ENCODE data around the gene ZNF322.

Gene ZNF322

DNA sequence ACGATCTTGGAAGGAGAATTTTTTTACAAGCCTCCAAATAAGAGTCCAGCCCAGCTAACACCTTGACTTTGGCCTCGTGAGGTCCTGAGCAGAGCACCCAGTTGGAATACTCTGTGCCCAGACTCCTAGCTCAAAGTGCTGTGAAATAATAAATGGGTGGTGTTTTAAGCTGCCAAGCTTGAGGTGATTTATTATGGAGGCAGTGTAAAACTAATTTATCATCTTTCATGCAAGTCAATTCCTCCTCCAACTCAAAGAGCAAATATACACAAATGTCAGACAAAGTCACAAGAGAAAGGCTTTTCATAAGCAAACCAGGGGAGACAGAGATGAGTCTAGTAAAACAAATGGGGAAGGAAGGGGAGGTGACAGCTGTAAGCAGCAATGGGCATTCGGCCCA is 50.1 kb downstream of the ZNF322 start:
- in situ Hi-C loops (cut with MboI; ENCODE audit: low pct_unique_long_range_greater_than_20kb, low sequenced_read_pairs, unreplicated experiment) = no loop called here
- no peak for DNase-seq (ENCODE audit: low spot score)
- TF ChIP-seq, protein P1, sequence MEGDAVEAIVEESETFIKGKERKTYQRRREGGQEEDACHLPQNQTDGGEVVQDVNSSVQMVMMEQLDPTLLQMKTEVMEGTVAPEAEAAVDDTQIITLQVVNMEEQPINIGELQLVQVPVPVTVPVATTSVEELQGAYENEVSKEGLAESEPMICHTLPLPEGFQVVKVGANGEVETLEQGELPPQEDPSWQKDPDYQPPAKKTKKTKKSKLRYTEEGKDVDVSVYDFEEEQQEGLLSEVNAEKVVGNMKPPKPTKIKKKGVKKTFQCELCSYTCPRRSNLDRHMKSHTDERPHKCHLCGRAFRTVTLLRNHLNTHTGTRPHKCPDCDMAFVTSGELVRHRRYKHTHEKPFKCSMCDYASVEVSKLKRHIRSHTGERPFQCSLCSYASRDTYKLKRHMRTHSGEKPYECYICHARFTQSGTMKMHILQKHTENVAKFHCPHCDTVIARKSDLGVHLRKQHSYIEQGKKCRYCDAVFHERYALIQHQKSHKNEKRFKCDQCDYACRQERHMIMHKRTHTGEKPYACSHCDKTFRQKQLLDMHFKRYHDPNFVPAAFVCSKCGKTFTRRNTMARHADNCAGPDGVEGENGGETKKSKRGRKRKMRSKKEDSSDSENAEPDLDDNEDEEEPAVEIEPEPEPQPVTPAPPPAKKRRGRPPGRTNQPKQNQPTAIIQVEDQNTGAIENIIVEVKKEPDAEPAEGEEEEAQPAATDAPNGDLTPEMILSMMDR (IDR thresholded peaks at IDR 0.05; ENCODE audit: extremely low read depth, insufficient read depth, missing control alignments) = no peak

DNA sequence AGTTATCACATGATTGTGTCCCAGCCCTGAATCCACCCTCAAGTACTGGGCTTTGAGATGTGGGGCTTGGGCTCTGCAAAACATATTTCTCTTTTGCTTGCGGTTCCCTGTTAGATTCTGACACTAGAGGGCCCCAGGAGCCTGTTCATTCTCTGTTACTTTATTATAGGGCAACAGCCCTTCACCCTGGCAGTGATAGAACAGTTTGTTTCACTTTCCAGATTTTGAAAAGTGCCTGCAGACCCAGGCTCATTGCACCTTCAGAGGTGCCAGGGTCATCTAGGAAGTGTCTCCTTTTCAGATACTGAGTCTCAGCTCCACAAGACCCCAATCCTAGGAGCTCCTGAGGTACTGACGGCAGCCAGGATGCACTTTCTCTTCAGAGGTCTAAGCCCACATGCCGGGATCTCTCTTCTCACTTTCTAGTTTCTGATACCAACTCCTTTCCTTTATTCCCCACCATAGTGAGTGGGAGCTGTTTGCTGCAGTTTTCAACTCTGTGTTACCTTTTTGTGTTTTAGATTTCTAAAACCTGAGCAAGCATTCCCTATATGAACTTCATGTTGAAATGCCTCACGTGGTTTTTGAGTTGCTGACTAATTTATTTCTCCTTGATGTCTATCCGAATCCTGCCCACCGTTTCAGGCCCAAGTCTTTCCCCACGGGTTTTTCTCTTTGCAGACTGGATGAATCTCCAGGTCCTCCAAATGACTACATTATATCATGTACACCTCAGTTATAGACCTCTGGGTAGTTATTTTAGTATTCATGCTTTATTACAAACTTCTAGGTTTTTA is 51.9 kb downstream of the ZNF322 start:
- in situ Hi-C loops (cut with MboI; ENCODE audit: low pct_unique_long_range_greater_than_20kb, low sequenced_read_pairs, unreplicated experiment) = no loop called here

DNA sequence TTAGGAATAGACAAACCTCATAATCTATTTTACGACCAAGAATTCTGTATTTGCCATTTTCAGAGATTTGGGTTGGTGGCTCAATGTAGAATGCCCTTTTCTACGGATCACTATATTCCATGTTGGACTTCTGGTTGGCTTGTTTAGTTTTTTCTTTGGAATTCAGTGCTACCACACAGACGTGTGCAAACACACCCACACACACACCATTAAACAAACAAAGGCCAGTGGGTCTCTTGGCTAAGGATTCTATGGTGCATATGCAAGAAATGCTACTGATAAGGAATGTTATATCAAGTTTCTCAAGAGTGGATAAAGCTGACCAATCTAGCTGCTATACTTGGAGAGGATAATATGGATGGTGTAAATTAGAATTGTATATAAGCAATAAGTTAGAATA is 54.7 kb downstream of the ZNF322 start:
- in situ Hi-C loops (cut with MboI; ENCODE audit: low pct_unique_long_range_greater_than_20kb, low sequenced_read_pairs, unreplicated experiment) = no loop called here
- TF ChIP-seq, protein P1 (IDR thresholded peaks at IDR 0.05; ENCODE audit: extremely low read depth, insufficient read depth, missing control alignments) = no peak
- DNase-seq (ENCODE audit: low spot score) = no peak

More for the DNA sequence above, 51.9 kb downstream of the ZNF322 start:
- peak; percentile 72 for DNase-seq (ENCODE audit: low spot score)
- TF ChIP-seq, protein P1 (IDR thresholded peaks at IDR 0.05; ENCODE audit: extremely low read depth, insufficient read depth, missing control alignments) = peak; percentile 81

DNA sequence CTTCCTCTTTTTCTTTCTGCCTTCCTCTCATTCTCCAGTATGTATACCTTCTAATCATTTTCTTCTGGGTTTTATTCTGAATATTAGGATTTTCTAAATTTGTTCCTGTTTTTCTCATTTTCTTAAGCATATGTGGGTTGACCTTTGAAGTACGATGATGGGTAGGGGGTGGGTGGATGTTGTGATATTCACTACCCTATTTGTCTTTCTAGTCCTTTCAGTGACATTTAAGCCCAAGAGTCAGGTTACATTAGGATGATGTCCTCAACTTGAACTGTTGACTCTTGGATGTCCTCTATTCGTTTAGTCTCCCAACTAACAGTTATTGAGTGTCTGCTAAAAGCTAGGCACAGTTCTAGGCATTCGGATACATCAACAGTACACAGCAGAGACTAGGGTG is 55.5 kb downstream of the ZNF322 start:
- DNase-seq (ENCODE audit: low spot score) = no peak
- TF ChIP-seq, protein P1 (IDR thresholded peaks at IDR 0.05; ENCODE audit: extremely low read depth, insufficient read depth, missing control alignments) = no peak
- in situ Hi-C loops (cut with MboI; ENCODE audit: low pct_unique_long_range_greater_than_20kb, low sequenced_read_pairs, unreplicated experiment) = no loop called here

DNA sequence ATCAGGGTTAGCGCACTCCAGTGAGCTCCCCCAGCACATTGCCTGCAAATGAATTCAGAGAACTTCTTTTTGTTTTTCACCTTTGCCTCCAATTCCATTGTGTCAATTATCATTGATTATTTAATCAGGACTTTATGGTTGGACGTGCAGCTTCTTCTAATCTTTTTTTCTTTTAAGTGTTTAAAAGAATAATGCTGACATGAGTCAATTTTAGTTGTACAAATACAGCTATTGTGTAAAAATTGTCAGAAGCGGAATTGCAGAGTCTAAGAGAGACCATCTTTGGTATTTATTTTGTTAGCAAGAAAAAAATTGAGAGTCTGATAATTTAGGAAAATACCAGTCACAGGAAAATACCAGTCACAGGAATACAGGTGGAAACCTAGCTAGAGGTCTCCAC is 57.3 kb downstream of the ZNF322 start:
- DNase-seq (ENCODE audit: low spot score) = no peak
- TF ChIP-seq, protein P1 (IDR thresholded peaks at IDR 0.05; ENCODE audit: extremely low read depth, insufficient read depth, missing control alignments) = no peak
- in situ Hi-C loops (cut with MboI; ENCODE audit: low pct_unique_long_range_greater_than_20kb, low sequenced_read_pairs, unreplicated experiment) = no loop called here

DNA sequence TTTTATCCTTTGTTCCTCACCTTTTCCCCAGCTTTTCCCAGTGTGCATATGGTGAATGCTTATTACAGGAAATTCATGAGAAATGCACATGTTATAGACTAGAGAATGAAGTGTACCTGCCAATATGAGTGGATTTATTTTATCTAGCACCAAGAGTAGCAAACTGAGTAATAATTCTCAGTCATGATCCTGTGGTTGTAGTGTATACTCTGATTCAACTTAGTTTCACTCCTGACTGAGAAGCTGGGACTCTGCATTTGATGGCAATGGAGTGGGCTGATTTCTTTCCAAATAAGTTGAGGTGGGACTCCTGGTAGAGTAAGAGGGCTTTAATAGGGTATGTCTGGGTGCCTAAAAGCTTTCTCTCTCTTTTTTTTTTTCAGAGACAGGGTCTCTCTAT is 58.8 kb downstream of the ZNF322 start:
- no peak for DNase-seq (ENCODE audit: low spot score)

More for the DNA sequence above, 58.8 kb downstream of the ZNF322 start:
- in situ Hi-C loops (cut with MboI; ENCODE audit: low pct_unique_long_range_greater_than_20kb, low sequenced_read_pairs, unreplicated experiment) = no loop called here
- TF ChIP-seq, protein P1 (IDR thresholded peaks at IDR 0.05; ENCODE audit: extremely low read depth, insufficient read depth, missing control alignments) = no peak

Data from GM13977 (cell line).